Activated CD8-positive, alpha-beta memory T cell treated with anti-CD3 and anti-CD28 coated beads, Interleukin-2, amount 50 U/mL, for 48 hours (primary cell): Measurements from ENCODE around the gene SHROOM1.
"Not testable (repeated sequence)": the region's sequence is repeated elsewhere in the genome, so short reads cannot be mapped to it uniquely, and the experiment has no call there.

Source experiments
- DNase-seq: peaks from one replicate; pipeline ENCODE4 v3.0.0-alpha.2; 2020

SHROOM1 gene

GRCh38 chr5:132824426-132824825, 6.0 kb downstream of the SHROOM1 start:
- DNase-seq = no peak

DNA sequence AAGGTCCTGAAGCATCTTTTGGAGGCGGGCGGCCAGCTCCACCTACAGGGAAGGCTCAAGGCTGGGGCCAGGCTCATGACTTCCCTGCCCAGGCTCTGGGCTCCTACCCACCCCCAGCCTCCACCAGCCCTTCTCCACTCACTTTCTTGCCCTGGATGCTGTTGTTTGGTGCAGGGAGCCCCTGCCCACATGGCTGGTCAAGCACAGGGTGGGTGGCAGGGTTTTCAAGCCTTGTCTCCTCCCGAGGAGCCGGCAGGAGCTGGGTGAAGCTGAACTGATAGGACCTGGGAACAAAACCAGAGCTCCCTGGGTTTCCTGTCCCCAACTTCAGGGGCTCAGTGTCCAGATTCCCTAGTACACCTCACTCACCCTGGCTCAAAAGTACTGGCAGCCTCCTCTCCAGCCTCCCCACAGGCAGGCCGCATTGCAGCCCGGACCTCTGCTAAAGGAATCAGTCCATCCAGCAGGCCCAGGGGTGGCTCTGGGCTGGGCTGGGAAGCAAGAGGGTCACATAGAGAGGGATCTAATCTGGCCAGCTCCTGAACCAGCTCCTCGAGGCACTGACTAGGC, 6.9 kb downstream of the SHROOM1 start:
- DNase-seq = no peak

- no peak for DNase-seq
These were observed 7.6 kb downstream of the SHROOM1 start for GRCh38 chr5:132822650-132823480.

- DNase-seq = no peak
These were observed 8.7 kb downstream of the SHROOM1 start for GRCh38 chr5:132821791-132822190.

DNA sequence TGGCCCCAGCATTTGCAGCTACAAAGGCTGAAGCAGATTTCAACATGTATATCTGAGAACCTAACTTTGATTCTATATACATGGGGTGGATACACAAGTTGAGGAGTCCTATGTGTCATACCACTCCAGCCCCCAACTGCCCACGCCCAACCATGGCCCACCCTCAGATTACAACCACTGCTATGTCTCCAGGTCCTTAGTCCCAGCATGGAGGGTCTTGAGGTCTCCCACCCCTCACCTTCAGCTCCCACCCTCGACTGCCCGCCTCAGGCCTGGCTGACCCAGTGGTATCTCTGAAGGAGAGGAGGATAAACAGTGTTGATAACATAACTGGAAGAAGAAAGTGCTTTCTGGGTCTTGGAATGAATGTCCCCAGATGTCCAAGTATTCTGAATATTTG, 9.1 kb downstream of the SHROOM1 start:
- no peak for DNase-seq

DNA sequence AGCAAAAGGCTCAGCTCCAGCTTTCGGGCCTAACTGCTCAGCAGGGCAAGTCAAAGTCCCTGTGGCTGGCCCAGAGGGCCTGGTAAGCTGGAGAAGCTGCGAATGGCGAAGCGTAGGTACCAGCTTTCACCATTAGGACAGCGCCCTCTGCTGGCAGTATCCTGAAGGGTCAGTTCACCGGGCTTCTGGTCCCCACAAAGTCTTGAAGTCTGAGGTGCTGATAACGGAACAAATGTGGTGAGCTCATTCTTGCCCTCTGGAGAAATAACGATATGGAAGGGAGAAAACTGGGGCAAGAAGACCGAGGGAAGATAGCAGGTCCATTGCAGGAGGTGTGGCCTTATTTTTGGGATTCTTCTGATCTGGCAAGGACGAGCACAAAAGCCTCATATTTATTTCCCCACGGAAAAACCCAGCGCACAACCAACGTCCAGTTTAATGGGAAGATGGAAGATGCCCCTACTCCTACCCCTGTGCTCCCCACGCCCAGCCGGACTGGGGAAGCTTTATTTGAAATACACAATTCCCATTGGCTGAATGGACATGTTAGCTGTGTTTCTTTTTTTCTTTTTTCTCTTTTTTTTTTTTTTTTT, 10.2 kb downstream of the SHROOM1 start:
- DNase-seq = peak; percentile 99

GRCh38 chr5:132819468-132819867, 11.0 kb downstream of the SHROOM1 start:
- no peak for DNase-seq

DNA sequence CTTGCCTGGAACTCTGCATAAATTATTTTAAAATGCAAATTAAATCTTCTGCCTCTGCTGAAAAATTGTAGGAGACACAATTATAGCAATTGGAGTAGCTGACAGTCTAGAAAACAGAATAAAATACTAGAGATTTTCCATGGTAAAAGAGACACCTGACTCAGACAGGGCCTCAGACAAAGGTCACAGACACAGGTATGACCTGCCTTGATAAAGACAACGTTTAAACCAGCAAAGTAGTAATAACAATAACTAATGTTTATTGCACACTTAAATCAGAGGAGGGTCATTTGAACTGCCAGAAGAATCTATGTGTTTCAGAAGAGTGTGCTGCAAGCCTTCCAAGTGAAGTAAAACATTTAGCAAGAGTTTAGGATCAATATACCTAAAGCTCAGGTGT, 13.4 kb downstream of the SHROOM1 start:
- no peak for DNase-seq

GRCh38 chr5:132816554-132816953, 13.9 kb downstream of the SHROOM1 start:
- no peak for DNase-seq

DNA sequence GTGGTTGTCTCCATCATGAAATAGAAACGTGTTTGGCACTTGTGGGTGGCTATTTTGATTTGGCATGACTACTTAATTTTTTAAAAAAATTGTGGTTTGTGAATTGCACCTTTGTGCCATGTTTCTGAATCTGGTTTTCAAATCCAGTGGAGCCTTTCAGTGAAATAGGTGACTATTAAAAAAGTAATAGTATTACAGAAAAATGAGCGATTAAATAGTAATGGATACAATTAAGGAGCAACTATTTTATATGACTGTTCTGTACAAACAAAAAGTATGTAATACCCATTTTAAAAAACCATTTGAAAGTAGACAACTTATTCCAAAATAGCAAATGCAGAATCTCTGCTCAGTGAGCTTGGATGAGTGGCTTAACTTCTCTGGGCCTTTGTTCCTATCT, 14.4 kb downstream of the SHROOM1 start:
- no peak for DNase-seq

- no peak for DNase-seq
These were observed 15.0 kb downstream of the SHROOM1 start for GRCh38 chr5:132815454-132815853.

- DNase-seq = no peak
These were observed 15.7 kb downstream of the SHROOM1 start for GRCh38 chr5:132814503-132815294.

DNA sequence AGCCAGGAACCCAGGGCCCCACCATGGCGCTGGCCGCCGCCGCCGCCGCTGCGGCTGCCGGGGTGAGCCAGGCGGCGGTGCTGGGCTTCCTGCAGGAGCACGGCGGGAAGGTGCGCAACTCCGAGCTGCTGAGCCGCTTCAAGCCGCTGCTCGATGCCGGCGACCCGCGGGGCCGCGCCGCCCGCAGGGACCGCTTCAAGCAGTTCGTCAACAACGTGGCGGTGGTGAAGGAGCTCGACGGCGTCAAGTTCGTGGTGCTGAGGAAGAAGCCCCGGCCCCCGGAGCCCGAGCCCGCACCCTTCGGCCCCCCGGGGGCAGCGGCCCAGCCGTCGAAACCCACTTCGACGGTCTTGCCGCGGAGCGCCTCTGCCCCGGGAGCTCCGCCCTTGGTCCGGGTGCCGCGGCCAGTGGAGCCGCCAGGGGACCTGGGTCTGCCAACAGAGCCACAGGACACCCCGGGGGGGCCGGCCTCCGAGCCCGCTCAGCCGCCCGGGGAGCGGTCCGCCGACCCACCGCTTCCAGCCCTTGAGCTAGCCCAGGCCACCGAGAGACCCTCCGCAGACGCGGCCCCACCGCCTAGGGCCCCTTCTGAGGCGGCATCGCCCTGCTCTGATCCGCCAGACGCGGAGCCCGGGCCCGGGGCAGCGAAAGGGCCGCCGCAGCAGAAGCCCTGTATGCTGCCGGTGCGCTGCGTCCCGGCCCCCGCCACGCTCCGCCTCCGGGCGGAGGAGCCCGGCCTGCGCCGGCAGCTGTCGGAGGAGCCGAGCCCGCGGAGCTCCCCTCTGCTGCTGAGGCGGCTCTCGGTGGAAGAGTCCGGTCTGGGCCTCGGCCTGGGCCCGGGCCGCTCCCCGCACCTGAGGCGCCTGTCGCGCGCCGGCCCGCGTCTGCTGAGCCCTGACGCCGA, 16.6 kb downstream of the SHROOM1 start:
- peak; percentile 70 for DNase-seq

DNA sequence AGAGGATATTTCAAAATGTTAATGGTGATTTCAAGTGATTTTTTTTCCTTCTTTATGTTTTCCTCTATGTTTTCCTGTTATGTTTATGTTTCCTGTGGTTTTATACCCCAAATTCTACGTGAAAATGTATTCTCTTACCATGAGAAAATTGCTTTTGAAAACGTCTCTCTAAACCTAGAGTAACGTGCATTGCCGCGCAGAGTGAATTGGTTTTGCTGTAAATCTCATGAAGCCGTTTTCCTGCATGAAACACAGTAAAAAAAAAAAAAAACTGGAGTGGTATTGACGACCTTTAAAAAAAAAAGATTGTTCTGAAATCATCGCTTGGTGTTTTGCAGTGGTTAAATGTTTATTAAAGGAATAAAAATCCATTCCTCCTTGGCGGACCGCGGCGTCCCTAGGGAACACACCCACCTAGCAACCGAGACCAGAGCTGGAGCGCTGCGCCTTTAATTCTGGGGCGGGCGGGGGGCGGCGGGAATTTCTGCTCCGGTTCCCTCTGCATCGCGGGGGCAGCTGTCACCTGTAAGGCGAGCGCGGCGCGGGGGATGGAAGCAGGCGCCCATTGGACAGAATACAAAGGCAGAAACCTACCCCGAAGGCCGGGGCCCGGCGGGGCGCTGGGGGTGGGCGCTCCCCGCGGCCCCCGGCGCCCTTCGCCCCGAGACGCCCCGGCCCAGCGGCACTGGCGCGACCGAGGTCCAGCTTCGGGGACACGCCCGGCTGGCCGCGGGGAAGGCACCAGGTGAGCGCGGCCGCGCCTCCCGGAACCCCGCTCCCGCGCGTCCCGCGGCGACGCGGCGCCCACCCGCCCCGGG, 17.5 kb downstream of the SHROOM1 start, which contains the start of gene SOWAHA:
TSS of gene SOWAHA (plus strand) at position 522 of the 818 bp plus-strand sequence. CDS start 320 bp downstream, outside the sequence.
- no peak for DNase-seq

DNA sequence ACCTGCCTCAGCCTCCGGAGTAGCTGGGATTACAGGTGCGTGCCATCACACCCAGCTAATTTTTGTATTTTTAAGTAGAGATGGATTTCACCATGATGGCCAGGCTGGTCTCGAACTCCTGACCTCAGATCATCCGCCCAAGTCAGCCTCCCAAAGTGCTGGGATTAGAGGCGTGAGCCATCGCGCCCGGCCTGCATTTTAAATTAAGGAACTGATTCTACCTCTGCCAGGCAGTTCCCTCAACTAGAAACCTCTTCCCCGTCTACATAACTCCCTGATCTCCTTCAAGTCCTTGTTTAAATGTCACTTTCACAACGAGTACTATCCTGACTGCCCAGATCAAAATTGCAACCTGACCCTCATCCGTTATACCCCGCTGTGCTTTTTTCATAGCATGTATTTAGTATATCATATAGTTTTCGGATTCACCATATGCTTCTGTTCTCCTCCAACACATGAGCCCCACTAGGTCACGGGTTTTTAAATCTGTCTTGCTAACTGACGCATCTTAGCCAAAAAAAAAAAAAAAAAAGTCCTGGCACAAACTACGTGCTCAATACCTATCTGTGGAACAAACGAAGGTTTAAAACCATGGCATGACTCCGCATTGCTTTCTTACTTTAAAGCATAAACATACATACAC, 18.2 kb downstream of the SHROOM1 start:
- no peak for DNase-seq

- no peak for DNase-seq
These were observed 19.8 kb downstream of the SHROOM1 start for GRCh38 chr5:132810605-132811004.

DNA sequence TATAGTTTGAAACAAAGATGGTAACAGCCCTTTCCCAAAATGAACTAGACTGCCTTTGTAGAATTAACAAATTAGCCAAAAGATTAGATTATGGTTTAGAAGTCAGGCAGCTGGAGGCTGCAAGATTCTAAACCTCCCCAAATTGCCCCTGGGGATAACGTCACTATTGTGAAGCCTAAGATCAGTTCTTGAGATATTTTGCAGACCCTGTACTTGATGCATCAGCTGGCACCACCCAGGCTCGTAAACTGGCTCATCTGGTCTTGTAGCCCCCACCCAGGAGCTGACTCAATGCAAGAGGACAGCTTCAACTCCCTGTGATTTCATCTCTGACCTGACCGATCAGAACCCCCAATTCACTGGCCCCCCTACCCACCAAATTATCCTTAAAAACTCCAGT, 21.6 kb downstream of the SHROOM1 start:
- no peak for DNase-seq

DNA sequence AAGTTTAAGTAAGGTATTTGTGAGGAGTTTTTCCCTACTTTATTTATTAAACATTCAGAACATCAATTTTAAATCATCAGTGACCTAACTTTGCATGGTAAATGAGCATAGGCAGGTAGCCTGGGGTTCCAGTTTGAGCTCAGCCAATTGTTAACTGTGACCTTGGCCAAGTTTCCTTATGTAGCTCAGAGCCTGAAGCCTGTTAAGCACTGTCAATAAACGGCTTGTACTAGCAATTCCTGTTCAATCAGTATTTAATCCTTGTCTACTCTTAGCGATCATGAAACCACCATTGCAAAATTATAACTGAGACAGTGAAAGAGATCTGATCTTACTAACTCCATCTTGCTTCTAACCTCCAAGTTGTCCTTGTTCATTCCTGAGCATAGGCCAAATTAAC, 22.0 kb downstream of the SHROOM1 start:
- no peak for DNase-seq

DNA sequence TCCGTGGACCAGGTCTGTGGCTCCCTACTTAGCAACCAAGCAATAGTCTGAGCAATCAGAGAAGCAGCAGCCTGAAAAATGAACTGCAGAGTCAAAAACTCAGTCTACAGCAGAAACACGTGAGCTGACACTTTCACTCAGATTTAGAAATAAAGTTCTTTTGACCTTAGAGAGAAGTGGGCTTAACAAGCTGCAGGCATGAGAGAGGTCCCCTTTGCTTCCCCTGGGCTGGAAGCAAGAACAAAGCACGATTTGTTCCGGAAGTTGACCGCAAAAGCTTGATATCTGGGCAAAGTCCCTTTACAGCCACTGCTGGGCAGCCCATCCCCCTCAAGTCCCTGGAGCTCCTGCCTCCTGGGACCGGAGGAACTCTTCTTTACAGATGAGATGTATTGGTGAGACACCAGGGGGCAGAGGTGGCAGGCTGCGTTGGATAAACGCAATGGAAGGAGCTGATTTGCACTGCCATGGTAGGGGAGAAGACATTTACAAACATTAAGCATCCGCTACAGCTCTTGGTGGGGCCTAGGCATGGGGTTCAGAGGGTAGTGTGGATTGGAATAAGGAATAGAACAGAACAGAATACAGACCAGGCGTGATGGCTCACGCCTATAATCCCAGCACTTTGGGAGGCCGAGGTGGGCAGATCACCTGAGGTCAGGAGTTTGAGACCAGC, 23.1 kb downstream of the SHROOM1 start:
- no peak for DNase-seq

DNA sequence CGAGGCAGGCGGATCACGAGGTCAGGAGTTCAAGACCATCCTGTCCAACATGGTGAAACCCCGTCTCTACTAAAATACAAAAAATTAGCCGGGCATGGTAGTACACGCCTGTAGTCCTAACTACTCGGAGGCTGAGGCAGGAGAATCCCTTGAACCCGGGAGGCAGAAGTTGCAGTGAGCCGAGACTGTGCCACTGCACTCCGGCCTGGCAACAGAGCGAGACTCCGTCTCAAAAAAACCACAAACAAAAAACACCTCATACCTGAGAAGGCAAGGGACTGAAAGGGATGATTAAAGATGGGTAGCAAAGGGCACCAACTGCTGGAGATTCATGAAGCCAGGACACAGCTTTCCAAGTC, 23.7 kb downstream of the SHROOM1 start:
- not testable (repeated sequence) for DNase-seq
